PC-9 (cell line): ENCODE measurements around the gene AFG3L2. TPM values are rescaled to one million over a fixed set of nuclear protein-coding genes. Genes with fewer than 3 reads are reported as not detected.

ENCODE experiments used
- BruUV-seq: library from RNA; stranded (reverse); fragments of 400-500 nt; replicated peaks from 2 replicates; lab custom pipeline; 2021; lab: Mats Ljungman, UMichigan
- CTCF ChIA-PET: fragments of 300-600 bp; sonication (Branson Sonifier 250); formaldehyde crosslinking; loops from one replicate; lab custom pipeline; 2022; ENCODE audit warnings: antibody characterized with exemption; lab: Charles Lee
- POLR2A ChIA-PET: fragments of 300-600 bp; sonication (Branson Sonifier 250); formaldehyde crosslinking; loops from one replicate; lab custom pipeline; 2022; ENCODE audit warnings: antibody characterized with exemption; ENCODE audit not compliant: unreplicated experiment; lab: Charles Lee
- DNase-seq, 2 experiments: peaks; one replicate each; pipeline versions ENCODE4 v3.0.0 to v3.0.0-alpha.2; 2015 to 2022; ENCODE audit warnings: mixed read lengths in 1 of 2
- H2AFZ ChIP-seq: fragments of 200-600 bp; sonication (generic); 2 replicates; pipeline ENCODE4 v1.8.1; 2017; ENCODE audit warnings: antibody characterized with exemption
- H3F3A ChIP-seq: fragments of 200-600 bp; sonication (generic); 2 replicates; pipeline ENCODE4 v1.8.1; 2017; ENCODE audit warnings: antibody characterized with exemption, mild to moderate bottlenecking, low read depth; ENCODE audit not compliant: insufficient read depth
- H3K27ac ChIP-seq: fragments of 200-600 bp; sonication (generic); 2 replicates; pipeline ENCODE4 v1.6.1; 2016; ENCODE audit warnings: mixed run types
- H3K27me3 ChIP-seq: fragments of 200-600 bp; sonication (generic); 2 replicates; pipeline ENCODE4 v1.6.1; 2016; ENCODE audit warnings: low read depth, mixed run types; ENCODE audit not compliant: insufficient read depth
- H3K36me3 ChIP-seq: fragments of 200-600 bp; sonication (generic); 2 replicates; pipeline ENCODE4 v1.6.1; 2016; ENCODE audit warnings: low read depth, mixed run types
- H3K4me1 ChIP-seq: fragments of 200-600 bp; sonication (generic); replicated peaks from 2 replicates; pipeline ENCODE4 v1.6.1; 2016; ENCODE audit warnings: mixed run types; ENCODE audit not compliant: insufficient read depth
- H3K4me2 ChIP-seq: fragments of 200-600 bp; sonication (generic); 2 replicates; pipeline ENCODE4 v1.6.1; 2017; ENCODE audit warnings: mixed run types
- H3K4me3 ChIP-seq: fragments of 200-600 bp; sonication (generic); 2 replicates; pipeline ENCODE4 v1.6.1; 2016; ENCODE audit warnings: mixed run types
- H3K79me2 ChIP-seq: fragments of 200-600 bp; sonication (generic); 2 replicates; pipeline ENCODE4 v1.6.1; 2017; ENCODE audit warnings: low read depth, mixed run types
- H3K9me2 ChIP-seq: fragments of 200-600 bp; sonication (generic); 2 replicates; pipeline ENCODE4 v1.8.1; 2017; ENCODE audit warnings: mild to moderate bottlenecking; ENCODE audit not compliant: insufficient read depth
- H3K9me3 ChIP-seq: fragments of 200-600 bp; sonication (generic); 2 replicates; pipeline ENCODE4 v1.8.1; 2016; ENCODE audit warnings: low read depth; ENCODE audit not compliant: insufficient read depth
- H4K20me1 ChIP-seq: fragments of 200-600 bp; sonication (generic); 2 replicates; pipeline ENCODE4 v1.8.1; 2017; ENCODE audit not compliant: insufficient read depth
- EZH2 ChIP-seq: fragments of 200-600 bp; sonication (generic); IDR thresholded peaks from 2 replicates; pipeline ENCODE4 v1.8.0; 2017; ENCODE audit warnings: antibody characterized with exemption, low read depth
- intact Hi-C: fragments of 100-400 bp; cut with micrococcal nuclease; formaldehyde crosslinking; loops from one replicate; pipeline ENCODE4 v1.10.0; 2022; ENCODE audit not compliant: unreplicated experiment
- total RNA-seq: library from RNA; stranded (reverse); gene quantifications from 2 replicates; pipeline ENCODE4 v1.2.3, GENCODE V29; 2021
- TF ChIP-seq, protein P1 (sequence below): fragments of 200-600 bp; sonication (generic); conservative IDR thresholded peaks from 2 replicates; pipeline ENCODE4 v1.6.1; 2017; ENCODE audit warnings: mixed run types, antibody characterized with exemption, mild to moderate bottlenecking, moderate library complexity

AFG3L2 gene
- total RNA-seq, 1 experiment from 2014 or later: 69.4 TPM

DNA sequence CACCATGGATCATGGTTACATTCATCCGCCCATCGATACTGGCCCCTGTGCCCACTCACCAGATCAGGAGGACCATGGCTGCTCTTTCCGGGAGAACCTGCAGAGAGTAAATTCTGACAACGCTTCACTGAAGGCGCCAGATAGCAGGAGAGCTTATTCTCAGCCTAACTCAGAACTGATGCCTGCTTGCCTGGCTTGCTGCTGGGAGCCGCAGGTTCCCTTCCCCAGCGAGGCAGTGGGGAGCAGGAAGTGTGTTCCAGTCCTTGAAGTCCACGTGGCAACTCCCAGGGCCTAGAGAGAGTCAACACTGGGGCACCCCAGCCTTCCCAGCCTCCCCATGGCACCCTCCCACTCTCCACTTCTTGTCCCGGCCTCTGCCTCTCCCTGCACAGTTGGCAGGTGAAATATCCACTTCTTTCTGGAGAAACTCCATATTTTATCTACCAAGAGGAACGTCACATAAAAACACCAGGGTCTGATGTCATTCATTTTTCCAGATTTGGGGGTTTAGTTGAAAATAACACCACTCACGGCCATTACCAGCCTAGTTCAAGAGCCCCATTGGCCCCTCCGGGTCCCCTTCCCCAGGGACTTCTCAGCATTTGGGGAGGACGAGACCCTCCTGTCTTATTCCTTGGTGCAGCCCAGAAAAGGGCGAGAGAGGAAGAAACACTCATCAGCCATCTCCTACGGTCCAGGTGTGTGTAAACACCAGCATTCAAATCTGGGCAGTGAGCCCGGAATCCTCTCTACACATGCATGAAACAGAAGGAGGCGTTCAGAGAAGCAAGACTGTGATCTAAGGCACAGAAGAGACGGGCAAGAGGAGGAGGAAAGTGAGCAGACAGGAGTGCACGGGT is 72.4 kb downstream of the AFG3L2 start:
- intact Hi-C loops: no loop called here
- Histone ChIP-seq H3K27ac (no peak overlapping the region), H3K4me2 (no peak overlapping the region), H3F3A (peaks cover 4% of the 10 kb centered on the region; the same call in 1 of the 2 replicates), H3K79me2 (no peaks in the 10 kb centered on the region), H3K4me3 (no peak overlapping the region), H3K27me3 (no peaks in the 10 kb centered on the region), H4K20me1 (no peaks in the 10 kb centered on the region), H3K4me1 (0 out of 2 replicates have a peak, but pooled peaks cover 6% of the 10 kb centered on the region), H3K9me3 (no peaks in the 10 kb centered on the region), H3K9me2 (no peaks in the 10 kb centered on the region), H3K36me3 (no peaks in the 10 kb centered on the region), H2AFZ (no peak overlapping the region)
- POLR2A ChIA-PET: no interaction called here
- DNase-seq: no peak
- no peak for TF ChIP-seq EZH2
- TF ChIP-seq, protein P1, sequence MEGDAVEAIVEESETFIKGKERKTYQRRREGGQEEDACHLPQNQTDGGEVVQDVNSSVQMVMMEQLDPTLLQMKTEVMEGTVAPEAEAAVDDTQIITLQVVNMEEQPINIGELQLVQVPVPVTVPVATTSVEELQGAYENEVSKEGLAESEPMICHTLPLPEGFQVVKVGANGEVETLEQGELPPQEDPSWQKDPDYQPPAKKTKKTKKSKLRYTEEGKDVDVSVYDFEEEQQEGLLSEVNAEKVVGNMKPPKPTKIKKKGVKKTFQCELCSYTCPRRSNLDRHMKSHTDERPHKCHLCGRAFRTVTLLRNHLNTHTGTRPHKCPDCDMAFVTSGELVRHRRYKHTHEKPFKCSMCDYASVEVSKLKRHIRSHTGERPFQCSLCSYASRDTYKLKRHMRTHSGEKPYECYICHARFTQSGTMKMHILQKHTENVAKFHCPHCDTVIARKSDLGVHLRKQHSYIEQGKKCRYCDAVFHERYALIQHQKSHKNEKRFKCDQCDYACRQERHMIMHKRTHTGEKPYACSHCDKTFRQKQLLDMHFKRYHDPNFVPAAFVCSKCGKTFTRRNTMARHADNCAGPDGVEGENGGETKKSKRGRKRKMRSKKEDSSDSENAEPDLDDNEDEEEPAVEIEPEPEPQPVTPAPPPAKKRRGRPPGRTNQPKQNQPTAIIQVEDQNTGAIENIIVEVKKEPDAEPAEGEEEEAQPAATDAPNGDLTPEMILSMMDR: no peak
- no TSS peak for BruUV-seq
- CTCF ChIA-PET: no interaction called here

GRCh38 chr18:12302391-12303147 is 74.5 kb downstream of the AFG3L2 start:
- TF ChIP-seq EZH2: no peak
- TF ChIP-seq, protein P1: no peak
- no peaks in the 10 kb centered on the region for H3K79me2 ChIP-seq
- H3K4me1 ChIP-seq: no peaks in the 10 kb centered on the region
- H3K9me2 ChIP-seq: no peaks in the 10 kb centered on the region
- no peak overlapping the region for H3K4me2 ChIP-seq
- no peaks in the 10 kb centered on the region for H4K20me1 ChIP-seq
- H3K27ac ChIP-seq: no peak overlapping the region
- no peaks in the 10 kb centered on the region for H3K27me3 ChIP-seq
- no peak for DNase-seq
- H3K36me3 ChIP-seq: no peaks in the 10 kb centered on the region
- peaks cover 4% of the 10 kb centered on the region; the same call in 1 of the 2 replicates for H3F3A ChIP-seq
- ChIA-PET CTCF (interaction anchor here (0.6 kb wide), 1 partner anchor 90 kb away, joined by 3 read pairs; no protein-coding TSS in a partner anchor), POLR2A (no interaction called here)
- intact Hi-C loops: no loop called here
- no TSS peak for BruUV-seq
- H3K4me3 ChIP-seq: no peak overlapping the region
- H3K9me3 ChIP-seq: no peaks in the 10 kb centered on the region
- no peak overlapping the region for H2AFZ ChIP-seq

DNA sequence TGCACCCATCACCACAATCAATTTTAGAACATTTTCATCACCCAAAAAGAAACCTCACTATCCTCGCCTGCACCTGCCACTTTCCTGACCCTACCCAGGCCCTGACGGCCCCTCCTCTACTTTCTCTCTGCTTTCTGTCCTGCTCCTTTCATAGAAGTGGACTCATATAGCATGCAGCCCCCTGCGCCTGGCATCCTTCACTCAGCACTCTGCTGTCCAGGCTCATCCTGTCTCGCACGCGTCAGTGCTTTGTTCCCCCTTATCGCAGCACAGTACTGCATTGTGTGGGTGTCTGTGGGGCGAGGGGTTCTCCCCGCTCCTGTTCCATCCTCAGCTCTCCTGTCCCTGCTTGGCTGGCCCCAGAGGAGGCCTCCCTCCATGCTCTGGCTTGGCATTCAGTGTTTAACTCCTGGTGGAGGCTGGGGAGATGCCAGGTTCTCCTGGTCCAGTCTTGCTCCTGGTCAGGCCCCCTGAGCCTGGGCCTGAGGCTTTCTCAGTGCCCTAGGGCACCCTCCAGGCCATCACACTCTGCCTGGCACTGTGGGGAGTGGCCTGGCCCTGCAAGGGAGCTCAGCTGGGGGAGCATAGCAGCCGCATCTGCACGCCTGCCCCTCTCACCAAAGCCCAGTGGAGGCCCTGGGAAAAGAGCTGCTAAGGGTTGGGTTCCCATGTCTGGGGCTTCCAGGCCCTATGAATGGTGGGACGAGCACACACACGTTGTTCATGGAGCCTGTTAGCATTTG is 75.6 kb downstream of the AFG3L2 start:
- no TSS peak for BruUV-seq
- CTCF ChIA-PET: no interaction called here

More for the DNA sequence above, 75.6 kb downstream of the AFG3L2 start:
- Histone ChIP-seq H2AFZ (no peak overlapping the region), H3K4me1 (0 out of 2 replicates have a peak, but pooled peaks cover 2% of the 10 kb centered on the region), H3K27ac (no peak overlapping the region), H3K4me2 (no peak overlapping the region), H3K9me2 (no peaks in the 10 kb centered on the region), H4K20me1 (no peaks in the 10 kb centered on the region), H3K36me3 (no peaks in the 10 kb centered on the region), H3F3A (no peaks in the 10 kb centered on the region), H3K4me3 (no peak overlapping the region), H3K79me2 (no peaks in the 10 kb centered on the region), H3K9me3 (no peaks in the 10 kb centered on the region), H3K27me3 (no peaks in the 10 kb centered on the region)
- POLR2A ChIA-PET: no interaction called here
- no peak for TF ChIP-seq EZH2
- TF ChIP-seq, protein P1: no peak
- intact Hi-C loops: no loop called here
- DNase-seq: no peak
